Neural cell (in vitro differentiated cells): ENCODE data around the gene SMARCD1. TPM values are rescaled to one million over a fixed set of nuclear protein-coding genes. Genes with fewer than 3 reads are reported as not detected.

Experiments
- H2AFZ ChIP-seq: fragments of 200-600, 300-800 bp; sonication (generic), shearing (Covaris generic); 2 replicates; pipeline ENCODE4 v1.6.0; 2014; ENCODE audit warnings: low read depth, mild to moderate bottlenecking, antibody characterized with exemption, low read length, moderate library complexity
- H3F3A ChIP-seq: fragments of 200-600 bp; shearing (Covaris generic); 2 replicates; pipeline ENCODE4 v1.6.1; 2016; ENCODE audit warnings: mild to moderate bottlenecking, moderate library complexity, mixed read lengths, antibody characterized with exemption, low read length; ENCODE audit not compliant: insufficient read depth, poor library complexity, severe bottlenecking
- H3K27ac ChIP-seq: fragments of 200-600, 300-800 bp; sonication (generic), shearing (Covaris generic); 2 replicates; pipeline ENCODE4 v1.5.1; 2014; ENCODE audit warnings: mild to moderate bottlenecking, low read length, moderate library complexity
- H3K27me3 ChIP-seq: fragments of 300-800, 200-600 bp; sonication (generic), shearing (Covaris generic); 2 replicates; pipeline ENCODE4 v1.6.0; 2014; ENCODE audit warnings: mild to moderate bottlenecking, low read depth, low read length, moderate library complexity; ENCODE audit not compliant: insufficient read depth
- H3K36me3 ChIP-seq: fragments of 300-800, 200-600 bp; sonication (generic), shearing (Covaris generic); 2 replicates; pipeline ENCODE4 v1.5.1; 2014; ENCODE audit warnings: mild to moderate bottlenecking, antibody characterized with exemption, low read length, moderate library complexity; ENCODE audit not compliant: insufficient read depth
- H3K4me2 ChIP-seq: fragments of 300-800, 200-600 bp; sonication (generic), shearing (Covaris generic); 2 replicates; pipeline ENCODE4 v1.6.0; 2014; ENCODE audit warnings: mild to moderate bottlenecking, low read length
- H3K4me3 ChIP-seq: fragments of 300-800, 200-600 bp; sonication (generic), shearing (Covaris generic); 2 replicates; pipeline ENCODE4 v1.5.1; 2014; ENCODE audit warnings: mild to moderate bottlenecking, low read length, moderate library complexity
- H3K79me2 ChIP-seq: fragments of 200-600 bp; shearing (Covaris generic); replicated peaks from 2 replicates; pipeline ENCODE4 v1.6.0; 2014; ENCODE audit warnings: mild to moderate bottlenecking, low read length, moderate library complexity; ENCODE audit not compliant: insufficient read depth
- H3K9ac ChIP-seq: fragments of 300-800, 200-600 bp; sonication (generic), shearing (Covaris generic); 2 replicates; pipeline ENCODE4 v1.6.1; 2016; ENCODE audit warnings: mild to moderate bottlenecking, low read length, mixed read lengths
- H3K9me2 ChIP-seq: fragments of 200-600 bp; shearing (Covaris generic); 2 replicates; pipeline ENCODE4 v1.6.1; 2016; ENCODE audit warnings: mild to moderate bottlenecking, low read length, mixed read lengths; ENCODE audit not compliant: insufficient read depth
- H3K9me3 ChIP-seq: fragments of 200-600, 300-800 bp; sonication (generic), shearing (Covaris generic); 2 replicates; pipeline ENCODE4 v1.6.1; 2016; ENCODE audit warnings: mild to moderate bottlenecking, mixed run types, low read length, moderate library complexity, mixed read lengths
- H4K20me1 ChIP-seq: fragments of 200-600 bp; shearing (Covaris generic); 2 replicates; pipeline ENCODE4 v1.6.1; 2016; ENCODE audit warnings: mild to moderate bottlenecking, mixed run types; ENCODE audit not compliant: insufficient read depth
- CTCF ChIP-seq: fragments of 450-650 bp; IDR thresholded peaks from 2 replicates; pipeline ENCODE4 v1.5.1; 2014; ENCODE audit warnings: antibody characterized with exemption, mild to moderate bottlenecking, moderate library complexity; ENCODE audit not compliant: poor library complexity, severe bottlenecking
- EP300 ChIP-seq: fragments of 450-650 bp; conservative IDR thresholded peaks from 2 replicates; pipeline ENCODE4 v1.6.1; 2014; ENCODE audit warnings: antibody characterized with exemption, mild to moderate bottlenecking, moderate library complexity; ENCODE audit not compliant: poor library complexity, severe bottlenecking
- EZH2 ChIP-seq: fragments of 200-600, 300-800 bp; shearing (Covaris generic), sonication (generic); IDR thresholded peaks from 2 replicates; pipeline ENCODE4 v1.6.1; 2014; ENCODE audit warnings: antibody characterized with exemption, low read length, borderline replicate concordance, mild to moderate bottlenecking; ENCODE audit not compliant: insufficient read depth, poor library complexity, severe bottlenecking
- MXI1 ChIP-seq: fragments of 450-650 bp; conservative IDR thresholded peaks from 2 replicates; pipeline ENCODE4 v1.6.1; 2014; ENCODE audit warnings: antibody characterized with exemption, mild to moderate bottlenecking; ENCODE audit not compliant: poor library complexity, severe bottlenecking
- POLR2AphosphoS5 ChIP-seq: IDR thresholded peaks from 2 replicates; pipeline ENCODE4 v1.6.1; 2012
- RAD21 ChIP-seq: fragments of 450-650 bp; conservative IDR thresholded peaks from 2 replicates; pipeline ENCODE4 v1.6.1; 2014; ENCODE audit warnings: antibody characterized with exemption, mild to moderate bottlenecking, moderate library complexity
- REST ChIP-seq: IDR thresholded peaks from 2 replicates; pipeline ENCODE4 v1.6.1; 2012; ENCODE audit warnings: borderline replicate concordance
- SMC3 ChIP-seq: fragments of 450-650 bp; conservative IDR thresholded peaks from 2 replicates; pipeline ENCODE4 v1.6.1; 2014; ENCODE audit warnings: antibody characterized with exemption, mild to moderate bottlenecking, moderate library complexity; ENCODE audit not compliant: poor library complexity
- TAF1 ChIP-seq: IDR thresholded peaks from 2 replicates; pipeline ENCODE4 v1.6.1; 2012; ENCODE audit warnings: low read depth
- polyA plus RNA-seq: library from polyadenylated mRNA; depleted of rRNA; stranded (reverse); fragments of >200 nt; gene quantifications from 2 replicates; pipeline ENCODE4 v1.2.3, GENCODE V29; 2014

SMARCD1 gene
- polyA plus RNA-seq, 1 donor from 2014 or later = 90.9 TPM

GRCh38 chr12:50117057-50117622, 32.0 kb downstream of the SMARCD1 start:
- Histone ChIP-seq H3K27me3 (no peaks in the 10 kb centered on the region), H3K36me3 (no peaks in the 10 kb centered on the region), H3K9ac (no peak overlapping the region), H3F3A (no peaks in the 10 kb centered on the region), H3K79me2 (peaks cover 4% of the 10 kb centered on the region), H3K9me3 (no peaks in the 10 kb centered on the region), H3K4me2 (no peak overlapping the region), H2AFZ (no peak overlapping the region), H4K20me1 (no peaks in the 10 kb centered on the region), H3K27ac (no peak overlapping the region), H3K4me3 (no peak overlapping the region), H3K9me2 (no peaks in the 10 kb centered on the region)
- TF ChIP-seq CTCF (no peak), POLR2AphosphoS5 (no peak), EZH2 (no peak), REST (no peak), SMC3 (no peak), EP300 (no peak), MXI1 (no peak), RAD21 (no peak), TAF1 (no peak)

- Histone ChIP-seq H2AFZ (no peak overlapping the region), H3K9ac (no peak overlapping the region), H3K4me2 (no peak overlapping the region), H3K27ac (no peak overlapping the region), H3K4me3 (no peak overlapping the region), H4K20me1 (no peaks in the 10 kb centered on the region), H3K79me2 (peaks cover 2% of the 10 kb centered on the region), H3K9me3 (no peaks in the 10 kb centered on the region), H3K36me3 (no peaks in the 10 kb centered on the region), H3K27me3 (no peaks in the 10 kb centered on the region), H3F3A (no peaks in the 10 kb centered on the region), H3K9me2 (no peaks in the 10 kb centered on the region)
- no peak for TF ChIP-seq REST
- TF ChIP-seq RAD21 = no peak
- TF ChIP-seq POLR2AphosphoS5 = no peak
- TF ChIP-seq MXI1 = no peak
- no peak for TF ChIP-seq CTCF
- TF ChIP-seq SMC3 = no peak
Observed at GRCh38 chr12:50119387-50119786, 34.2 kb downstream of the SMARCD1 start.
